OCI-LY3 (cell line): Measurements from ENCODE around the gene MRPL50.
A peak's percentile ranks its signal among the peaks of the same experiment; 100 is the strongest.

ENCODE experiments used
- H2AFZ ChIP-seq: fragments of 200-600, 300-600 bp; shearing (Covaris generic); 2 replicates; pipeline ENCODE4 v1.6.0; 2014; ENCODE audit warnings: antibody characterized with exemption, low read depth, low read length
- H3K27ac ChIP-seq: fragments of 200-600, 300-600 bp; sonication (generic); 2 replicates; pipeline ENCODE4 v1.5.1; 2014; ENCODE audit warnings: mild to moderate bottlenecking, low read length, moderate library complexity, mixed read lengths
- H3K27me3 ChIP-seq: fragments of 200-600, 300-600 bp; sonication (generic); 2 replicates; pipeline ENCODE4 v1.6.1; 2014; ENCODE audit warnings: low read depth, low read length, mixed read lengths
- H3K36me3 ChIP-seq: fragments of 200-600, 300-600 bp; sonication (generic); replicated peaks from 2 replicates; pipeline ENCODE3; 2014; ENCODE audit warnings: low read depth, low read length, mixed read lengths
- H3K4me1 ChIP-seq: fragments of 300-600, 200-600 bp; sonication (generic); 2 replicates; pipeline ENCODE4 v1.6.1; 2014; ENCODE audit warnings: low read length, mixed read lengths
- H3K4me2 ChIP-seq: fragments of 200-600, 300-600 bp; sonication (generic); 2 replicates; pipeline ENCODE4 v1.6.1; 2014; ENCODE audit warnings: low read length, mixed read lengths
- H3K4me3 ChIP-seq: fragments of 300-600, 200-600 bp; sonication (generic); 2 replicates; pipeline ENCODE4 v1.5.1; 2014; ENCODE audit warnings: antibody characterized with exemption, mild to moderate bottlenecking, low read length, moderate library complexity
- H3K79me2 ChIP-seq: fragments of 300-600, 200-600 bp; shearing (Covaris generic); 2 replicates; pipeline ENCODE4 v1.6.1; 2014; ENCODE audit warnings: mild to moderate bottlenecking, low read length, mixed read lengths
- H3K9ac ChIP-seq: fragments of 300-600, 200-600 bp; shearing (Covaris generic); 2 replicates; pipeline ENCODE4 v1.6.0; 2014; ENCODE audit warnings: mild to moderate bottlenecking, low read length, moderate library complexity
- H3K9me3 ChIP-seq: fragments of 200-600, 300-600 bp; shearing (Covaris generic); 2 replicates; pipeline ENCODE4 v1.6.1; 2014; ENCODE audit warnings: low read length, mixed read lengths; ENCODE audit not compliant: insufficient read depth
- H4K20me1 ChIP-seq: fragments of 200-600, 300-600 bp; sonication (generic); 2 replicates; pipeline ENCODE4 v1.6.1; 2016; ENCODE audit warnings: low read length, mixed read lengths; ENCODE audit not compliant: insufficient read depth
- CTCF ChIP-seq: fragments of 200-600, 300-600 bp; sonication (generic); IDR thresholded peaks from 2 replicates; pipeline ENCODE4 v1.5.1; 2014; ENCODE audit warnings: antibody characterized with exemption, low read length, low read depth
- EZH2phosphoT487 ChIP-seq: fragments of 200-600 bp; shearing (Covaris generic); IDR thresholded peaks from 2 replicates; pipeline ENCODE4 v1.6.1; 2018; ENCODE audit warnings: antibody characterized with exemption, mixed run types, low read depth

The MRPL50 gene

GRCh38 chr9:101437806-101438232 is 39.4 kb upstream of the MRPL50 start:
- H3K4me2 ChIP-seq = no peak overlapping the region
- no peaks in the 10 kb centered on the region for H3K27me3 ChIP-seq
- no peak overlapping the region for H3K4me3 ChIP-seq
- H2AFZ ChIP-seq = no peak overlapping the region
- H3K4me1 ChIP-seq = peaks cover 20% of the 10 kb centered on the region
- H4K20me1 ChIP-seq = no peaks in the 10 kb centered on the region
- no peaks in the 10 kb centered on the region for H3K36me3 ChIP-seq
- H3K79me2 ChIP-seq = no peaks in the 10 kb centered on the region
- no peaks in the 10 kb centered on the region for H3K9me3 ChIP-seq
- no peak overlapping the region for H3K9ac ChIP-seq
- TF ChIP-seq EZH2phosphoT487 = no peak
- no peak for TF ChIP-seq CTCF
- H3K27ac ChIP-seq = no peak overlapping the region

DNA sequence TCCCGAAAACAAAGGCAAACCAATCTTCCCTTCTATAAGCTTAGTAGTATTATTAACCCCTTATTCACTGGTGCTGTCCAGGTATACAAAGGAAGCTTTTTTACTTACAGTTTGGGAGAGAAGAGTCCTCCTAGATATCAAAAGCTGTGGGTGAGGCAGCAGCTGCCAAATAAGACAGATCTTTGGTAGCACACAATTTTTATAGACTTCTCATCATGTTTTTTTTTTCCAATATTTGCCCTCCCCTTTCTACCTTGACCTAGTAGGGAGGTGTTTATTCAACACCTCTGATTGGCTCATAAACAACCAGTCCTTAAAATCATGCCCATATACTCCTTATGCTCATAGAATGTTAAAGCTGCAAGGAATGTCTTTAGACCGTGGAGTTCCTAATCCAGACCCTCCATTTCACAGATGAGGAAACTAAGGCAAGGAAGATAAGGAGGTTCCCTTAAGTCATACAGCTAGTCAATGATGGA is 37.2 kb upstream of the MRPL50 start, which contains the start of gene ALDOB:
Gene ALDOB, minus strand, starts transcription at position 174 of the 479 bp plus-strand sequence. CDS start 4,887 bp downstream, outside the sequence.
- Histone ChIP-seq H3K9ac (no peak within 1 kb of the TSS), H3K4me3 (no peak within 1 kb of the TSS), H2AFZ (no peak within 1 kb of the TSS), H4K20me1 (no peaks in the 10 kb centered on the region), H3K27me3 (no peaks in the 10 kb centered on the region), H3K9me3 (no peaks in the 10 kb centered on the region), H3K4me1 (peaks cover 20% of the 10 kb centered on the region), H3K36me3 (no peaks in the 10 kb centered on the region), H3K79me2 (no peaks in the 10 kb centered on the region), H3K27ac (no peak within 1 kb of the TSS), H3K4me2 (peak within 1 kb of the TSS; percentile 15; the same call in 1 of the 2 replicates)
- TF ChIP-seq EZH2phosphoT487 (no peak), CTCF (no peak)

DNA sequence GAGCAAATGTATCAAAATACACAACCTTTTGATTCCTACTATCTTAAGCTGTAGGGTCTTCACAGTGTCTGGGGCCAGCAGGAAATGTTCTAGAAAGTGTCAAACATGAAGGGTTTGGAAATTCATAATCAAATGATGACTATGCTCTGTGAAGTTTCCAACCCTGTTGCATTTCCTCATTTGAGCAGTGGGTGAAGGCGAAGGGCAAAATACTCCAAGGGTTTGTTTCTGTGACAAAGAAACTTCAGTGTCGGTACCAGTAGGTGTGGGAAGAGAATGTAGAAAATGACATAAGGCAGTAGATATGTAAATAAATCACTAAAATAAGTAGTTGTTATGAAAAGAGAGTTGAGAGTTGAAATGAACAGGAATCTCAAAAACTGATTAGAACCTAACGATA is 36.6 kb upstream of the MRPL50 start:
- no peaks in the 10 kb centered on the region for H3K9me3 ChIP-seq
- no peak overlapping the region for H3K27ac ChIP-seq
- no peak overlapping the region for H2AFZ ChIP-seq
- no peak for TF ChIP-seq EZH2phosphoT487
- TF ChIP-seq CTCF = no peak
- H3K4me3 ChIP-seq = no peak overlapping the region
- H3K79me2 ChIP-seq = no peaks in the 10 kb centered on the region
- no peaks in the 10 kb centered on the region for H3K36me3 ChIP-seq
- H4K20me1 ChIP-seq = no peaks in the 10 kb centered on the region
- H3K9ac ChIP-seq = no peak overlapping the region
- H3K4me2 ChIP-seq = peak overlapping the region; percentile 15; the same call in 1 of the 2 replicates
- peaks cover 20% of the 10 kb centered on the region for H3K4me1 ChIP-seq
- H3K27me3 ChIP-seq = no peaks in the 10 kb centered on the region

GRCh38 chr9:101433229-101433628 is 34.8 kb upstream of the MRPL50 start:
- no peak overlapping the region for H3K4me3 ChIP-seq
- no peak overlapping the region for H2AFZ ChIP-seq
- H3K36me3 ChIP-seq = no peaks in the 10 kb centered on the region
- H3K27me3 ChIP-seq = no peaks in the 10 kb centered on the region
- no peaks in the 10 kb centered on the region for H3K79me2 ChIP-seq
- no peak overlapping the region for H3K9ac ChIP-seq
- TF ChIP-seq EZH2phosphoT487 (no peak), CTCF (no peak)
- no peaks in the 10 kb centered on the region for H4K20me1 ChIP-seq
- H3K4me1 ChIP-seq = peaks cover 13% of the 10 kb centered on the region
- no peak overlapping the region for H3K27ac ChIP-seq
- no peaks in the 10 kb centered on the region for H3K9me3 ChIP-seq
- no peak overlapping the region for H3K4me2 ChIP-seq
